ENCODE results near the gene SPINT3. TPM values are rescaled to one million over a fixed set of nuclear protein-coding genes. Genes with fewer than 3 reads are reported as not detected.

SPINT3 gene
- total RNA-seq, 4 donors from 2014 or later, result not detected

GRCh38 chr20:45467172-45467571, 48.2 kb downstream of the SPINT3 start:
- no peak overlapping the region for H3K4me3 ChIP-seq
- peaks cover 32 to 37% (median 36%) of the 10 kb centered on the region in 3 donors for H3K27me3 ChIP-seq
- no peaks in the 10 kb centered on the region for H3K36me3 ChIP-seq
- H3K9me3 ChIP-seq, result no peaks in the 10 kb centered on the region
- intact Hi-C loops (cut with DNase I; ENCODE audit: low total_unique reads), result no loop called here
- DNase-seq, result no peak
- ATAC-seq, result no peak
- peaks cover 0 to 18% of the 10 kb centered on the region in 2 donors for H3K4me1 ChIP-seq
- TF ChIP-seq POLR2A (IDR thresholded peaks at IDR 0.05) (no peak), CTCF (IDR thresholded peaks at IDR 0.05 in 4 of 5, conservative IDR thresholded peaks at IDR 0.05 in 1 of 5) (no peak)
- no peak overlapping the region for H3K27ac ChIP-seq
- in situ Hi-C loops (cut with MboI; ENCODE audit: low sequenced_read_pairs in 4 of 4), result no loop called here

DNA sequence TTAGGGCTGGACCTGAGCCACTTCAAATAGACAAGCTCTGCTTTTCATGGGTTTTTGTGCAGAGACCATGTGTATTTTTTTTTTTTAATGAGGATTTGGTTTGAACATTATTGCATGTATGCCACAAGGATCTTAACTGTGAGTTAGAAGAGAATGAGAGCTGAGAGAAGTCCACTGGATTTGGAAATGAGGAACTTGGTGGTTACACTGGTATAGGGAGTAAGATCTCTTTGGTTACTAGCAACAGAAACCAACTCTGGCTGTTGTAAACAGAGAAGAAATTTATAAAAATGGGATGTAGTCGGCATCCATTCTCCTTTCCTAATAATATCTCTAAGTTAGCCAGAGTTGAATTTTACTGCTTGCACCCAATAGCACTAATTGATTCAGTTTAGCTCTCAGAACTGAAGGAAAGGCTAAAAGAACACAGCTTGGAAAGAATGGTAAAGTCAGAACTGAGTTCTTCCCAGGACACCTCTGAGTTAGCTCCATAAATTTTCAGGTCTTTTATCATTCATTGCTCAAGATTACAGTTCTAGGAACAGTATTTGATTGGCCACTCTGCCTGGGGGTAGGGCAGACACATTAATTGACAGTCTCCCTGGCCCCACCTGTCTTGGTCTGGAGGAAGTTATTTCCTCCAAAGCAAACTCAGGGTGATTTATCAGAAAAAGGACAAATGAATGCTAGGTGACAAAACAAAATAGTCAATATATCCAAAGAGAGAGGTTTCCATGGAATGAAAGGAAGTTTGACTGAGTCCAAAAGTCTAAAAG, 49.7 kb downstream of the SPINT3 start:
- no peaks in the 10 kb centered on the region for H3K36me3 ChIP-seq
- H3K27me3 ChIP-seq, result peaks cover 20 to 24% (median 23%) of the 10 kb centered on the region in 3 donors
- H3K27ac ChIP-seq, result no peak overlapping the region
- no peaks in the 10 kb centered on the region for H3K9me3 ChIP-seq
- ATAC-seq (no peak), DNase-seq (no peak)
- in situ Hi-C loops (cut with MboI; ENCODE audit: low sequenced_read_pairs in 4 of 4) (no loop called here), intact Hi-C loops (cut with DNase I; ENCODE audit: low total_unique reads) (no loop called here)
- H3K4me1 ChIP-seq, result peaks cover 0 to 15% of the 10 kb centered on the region in 2 donors
- TF ChIP-seq CTCF (IDR thresholded peaks at IDR 0.05 in 4 of 5, conservative IDR thresholded peaks at IDR 0.05 in 1 of 5) (no peak), POLR2A (IDR thresholded peaks at IDR 0.05) (no peak)
- H3K4me3 ChIP-seq, result no peak overlapping the region

GRCh38 chr20:45463709-45464108, 51.7 kb downstream of the SPINT3 start:
- in situ Hi-C loops (cut with MboI; ENCODE audit: low sequenced_read_pairs in 4 of 4), result no loop called here

DNA sequence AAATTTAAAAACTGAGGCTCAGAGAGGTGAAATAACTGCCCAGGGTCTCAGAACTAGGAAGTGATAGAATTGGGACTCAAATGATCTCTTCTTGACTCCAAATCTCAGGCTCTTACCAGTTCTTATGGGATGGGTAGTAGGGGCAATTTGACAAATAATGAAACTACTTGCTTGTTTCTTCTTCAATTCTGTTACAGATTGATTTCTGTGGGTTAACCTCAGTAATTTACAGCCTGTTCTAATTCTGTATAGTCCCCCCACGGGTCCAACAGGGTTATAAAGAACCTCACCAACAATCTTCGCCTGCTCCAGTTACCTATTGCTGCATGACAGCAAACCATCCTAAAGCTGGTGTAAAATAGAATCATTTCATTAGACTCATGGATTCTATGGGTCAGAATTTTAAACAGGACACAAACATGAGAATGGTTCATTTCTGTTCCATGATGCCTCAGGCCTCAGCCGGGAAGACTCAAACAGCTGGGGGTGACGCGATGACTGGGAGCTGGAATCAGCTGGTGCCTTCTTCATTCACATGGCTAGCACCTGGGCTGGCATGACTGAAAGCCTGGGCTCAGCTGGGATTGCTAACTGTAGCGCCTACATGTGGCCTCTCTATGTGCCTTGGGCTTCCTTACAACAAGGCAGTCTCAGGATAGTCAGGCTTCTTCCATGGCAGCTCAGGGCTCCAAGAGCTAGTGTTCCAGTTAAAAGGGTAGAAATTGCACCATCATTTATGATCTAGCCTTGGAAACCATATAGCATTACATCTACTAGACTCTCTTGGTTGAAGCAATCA, 52.5 kb downstream of the SPINT3 start:
- TF ChIP-seq CTCF (IDR thresholded peaks at IDR 0.05 in 4 of 5, conservative IDR thresholded peaks at IDR 0.05 in 1 of 5) (no peak), POLR2A (IDR thresholded peaks at IDR 0.05) (no peak)
- H3K36me3 ChIP-seq, result no peaks in the 10 kb centered on the region
- no peak overlapping the region for H3K27ac ChIP-seq
- H3K27me3 ChIP-seq, result peaks cover 0 to 4% (median 4%) of the 10 kb centered on the region in 3 donors
- in situ Hi-C loops (cut with MboI; ENCODE audit: low sequenced_read_pairs in 4 of 4), result no loop called here
- H3K9me3 ChIP-seq, result no peaks in the 10 kb centered on the region
- DNase-seq (no peak), ATAC-seq (no peak)
- intact Hi-C loops (cut with DNase I; ENCODE audit: low total_unique reads), result no loop called here
- H3K4me1 ChIP-seq, result no peaks in the 10 kb centered on the region
- H3K4me3 ChIP-seq, result no peak overlapping the region

More at GRCh38 chr20:45463709-45464108, 51.7 kb downstream of the SPINT3 start:
- Histone ChIP-seq H3K27me3 (peaks cover 2 to 4% (median 4%) of the 10 kb centered on the region in 3 donors), H3K4me3 (no peak overlapping the region), H3K4me1 (no peaks in the 10 kb centered on the region), H3K36me3 (no peaks in the 10 kb centered on the region), H3K27ac (no peak overlapping the region), H3K9me3 (no peaks in the 10 kb centered on the region)
- TF ChIP-seq POLR2A (IDR thresholded peaks at IDR 0.05) (no peak), CTCF (IDR thresholded peaks at IDR 0.05 in 4 of 5, conservative IDR thresholded peaks at IDR 0.05 in 1 of 5) (no peak)
- no peak for DNase-seq
- ATAC-seq, result no peak
- intact Hi-C loops (cut with DNase I; ENCODE audit: low total_unique reads), result no loop called here

Other genes with a start within 250 kb of the SPINT3 start
- not detected for gene RBPJL, start 208.8 kb downstream of the SPINT3 start, total RNA-seq
- gene MATN4, start 207.3 kb downstream of the SPINT3 start, total RNA-seq, result not detected
- gene SDC4, start 167.2 kb downstream of the SPINT3 start, total RNA-seq, result 100 to 1,000 TPM in 2 of 4 donors, 10 to 100 TPM in 2; 50.4 to 168 (median 97.8) TPM
- gene SYS1, start 152.5 kb downstream of the SPINT3 start, total RNA-seq, result 10 to 100 TPM; 34.0 to 59.5 (median 43.7) TPM
- not detected for gene TP53TG5, start 137.3 kb downstream of the SPINT3 start, total RNA-seq
- 100 to 1,000 TPM in 3 of 4 donors, 10 to 100 TPM in 1; 99.5 to 155 (median 121) TPM for gene DBNDD2, start 107.3 kb downstream of the SPINT3 start, total RNA-seq
- gene PIGT, start 99.5 kb downstream of the SPINT3 start, total RNA-seq, result 100 to 1,000 TPM in 1 of 4 donors, 10 to 100 TPM in 3; 45.9 to 118 (median 94.2) TPM
- gene WFDC2, start 45.9 kb downstream of the SPINT3 start, total RNA-seq, result not detected
- not detected for gene WFDC6, start 23.9 kb upstream of the SPINT3 start, total RNA-seq
- gene EPPIN, start 31.8 kb upstream of the SPINT3 start, total RNA-seq, result not detected
- gene WFDC8, start 63.7 kb upstream of the SPINT3 start, total RNA-seq, result not detected
- gene WFDC10A, start 114.1 kb upstream of the SPINT3 start, total RNA-seq, result not detected
- not detected for gene WFDC9, start 115.7 kb upstream of the SPINT3 start, total RNA-seq
- not detected for gene WFDC11, start 154.6 kb upstream of the SPINT3 start, total RNA-seq
- gene WFDC13, start 186.4 kb upstream of the SPINT3 start, total RNA-seq, result not detected
- not detected for gene WFDC10B, start 189.4 kb upstream of the SPINT3 start, total RNA-seq
- not detected for gene SPINT4, start 206.7 kb upstream of the SPINT3 start, total RNA-seq

Data from gastrocnemius medialis (tissue), 4 donors.